ENCODE results near the gene AQP10.
"Not testable (repeated sequence)": the region's sequence is repeated elsewhere in the genome, so short reads cannot be mapped to it uniquely, and the experiment has no call there.

Gene AQP10

GRCh38 chr1:154324669-154325582 lies 4.0 kb downstream of the AQP10 start, which contains the start of gene ATP8B2:
Gene ATP8B2 (plus strand): TSS chr1:154325525. CDS start chr1:154328142, 2,617 bp downstream.
- peak; percentile 53 to 62 for DNase-seq

GRCh38 chr1:154325583-154326545 lies 5.0 kb downstream of the AQP10 start:
- peak; percentile 54 to 62 for DNase-seq

GRCh38 chr1:154326546-154327465 lies 5.9 kb downstream of the AQP10 start:
- DNase-seq, result no peak

GRCh38 chr1:154327466-154328317 lies 6.8 kb downstream of the AQP10 start:
- peak; percentile 35 to 42 for DNase-seq

- DNase-seq, result no peak
These were observed 7.6 kb downstream of the AQP10 start for GRCh38 chr1:154328318-154329151.

GRCh38 chr1:154329152-154329521 lies 8.2 kb downstream of the AQP10 start:
- DNase-seq, result no peak

GRCh38 chr1:154329551-154330131 lies 8.7 kb downstream of the AQP10 start:
- DNase-seq, result no peak

GRCh38 chr1:154330669-154331068 lies 9.8 kb downstream of the AQP10 start:
- no peak for DNase-seq

GRCh38 chr1:154334079-154335024 lies 13.5 kb downstream of the AQP10 start:
- DNase-seq, result no peak

- peak; percentile 90 to 95 for DNase-seq
These were observed 14.3 kb downstream of the AQP10 start for GRCh38 chr1:154335025-154335714.

GRCh38 chr1:154337253-154337894 lies 16.5 kb downstream of the AQP10 start:
- no peak for DNase-seq

- DNase-seq, result no peak
These were observed 18.0 kb downstream of the AQP10 start for GRCh38 chr1:154338875-154339274.

- DNase-seq, result not testable (repeated sequence)
These were observed 20.5 kb downstream of the AQP10 start for GRCh38 chr1:154341366-154341765.

- no peak for DNase-seq
These were observed 21.2 kb downstream of the AQP10 start for GRCh38 chr1:154342132-154342531.

GRCh38 chr1:154342836-154343472 lies 22.1 kb downstream of the AQP10 start:
- DNase-seq, result peak; percentile 14 to 26

- DNase-seq, result peak; percentile 39 to 41
These were observed 24.3 kb downstream of the AQP10 start for GRCh38 chr1:154344977-154345837.
